B cell (primary cell): Measurements from ENCODE around the gene KLHDC7B. TPM values are rescaled to one million over a fixed set of nuclear protein-coding genes. Genes with fewer than 3 reads are reported as not detected.

Experiments used
- ATAC-seq: fragments of 200-7000 bp; cut with Tn5 transposase; one replicate; pipeline ENCODE4 v1.10.0; 2021; ENCODE audit warnings: low read depth, mild to moderate bottlenecking, moderate number of reproducible peaks, moderate library complexity
- CTCF ChIA-PET: fragments of 350-600 bp; sonication (Branson Sonifier 250); formaldehyde crosslinking; loops from one replicate; lab custom pipeline; 2021; ENCODE audit warnings: antibody characterized with exemption, inconsistent platforms; lab: Charles Lee
- POLR2A ChIA-PET: fragments of 350-600 bp; sonication (Branson Sonifier 250); formaldehyde crosslinking; loops from one replicate; lab custom pipeline; 2021; ENCODE audit warnings: antibody characterized with exemption; lab: Charles Lee
- DNase-seq: peaks from one replicate; pipeline ENCODE4 v3.0.0; 2013
- H2AFZ ChIP-seq: 2 replicates; pipeline ENCODE4 v1.6.1; 2012; ENCODE audit warnings: mild to moderate bottlenecking, low read depth, low read length; ENCODE audit not compliant: insufficient read depth, poor library complexity, severe bottlenecking
- H3K27ac ChIP-seq, 2 donors: 1 replicate in 1 of 2; 2 replicates in 1 of 2; pipeline ENCODE4 v1.5.1; 2012 to 2013; ENCODE audit warnings: low read length in 2 of 2, mild to moderate bottlenecking in 2 of 2, moderate library complexity in 1 of 2
- H3K27me3 ChIP-seq, 4 experiments: fragments of 200-600 bp in 1 of 4; sonication (generic) in 1 of 4; replicated peaks in 1 of 4; 1 replicate in 2 of 4; 2 replicates in 2 of 4; pipeline versions ENCODE4 v1.6.1 to v1.7.0; 2013 to 2016; ENCODE audit warnings: low read length in 3 of 4, mild to moderate bottlenecking in 2 of 4, mixed read lengths in 1 of 4, moderate library complexity in 1 of 4; ENCODE audit not compliant: insufficient read depth in 4 of 4, control insufficient read depth in 3 of 4; ENCODE audit errors: control extremely low read depth in 1 of 4
- H3K36me3 ChIP-seq, 2 experiments: replicated peaks in 1 of 2; 1 replicate in 1 of 2; 2 replicates in 1 of 2; pipeline versions ENCODE4 v1.6.1 to v1.7.1; 2013; ENCODE audit warnings: low read length in 1 of 2; ENCODE audit not compliant: insufficient read depth in 2 of 2, control insufficient read depth in 1 of 2; ENCODE audit errors: control extremely low read depth in 1 of 2, extremely low read depth in 1 of 2
- H3K4me1 ChIP-seq, 2 donors: fragments of 200-600 bp in 1 of 2; sonication (generic) in 1 of 2; 1 replicate in 1 of 2; 2 replicates in 1 of 2; pipeline versions ENCODE4 v1.5.1 to v1.6.1; 2013 to 2017; ENCODE audit warnings: low read length in 2 of 2; ENCODE audit not compliant: control insufficient read depth in 2 of 2, insufficient read depth in 2 of 2
- H3K4me2 ChIP-seq: replicated peaks from 2 replicates; pipeline ENCODE3; 2012; ENCODE audit warnings: mild to moderate bottlenecking, low read depth, low read length; ENCODE audit not compliant: poor library complexity, severe bottlenecking
- H3K4me3 ChIP-seq, 5 experiments: fragments of 200-600 bp in 1 of 5; sonication (generic) in 1 of 5; 1 replicate in 3 of 5; 2 replicates in 2 of 5; pipeline versions ENCODE4 v1.5.1 to v1.7.0; 2011 to 2016; ENCODE audit warnings: low read length in 4 of 5, mild to moderate bottlenecking in 4 of 5, low read depth in 2 of 5, control low read depth in 1 of 5, moderate library complexity in 1 of 5; ENCODE audit not compliant: insufficient read depth in 1 of 5; ENCODE audit errors: control extremely low read depth in 1 of 5, extremely low read depth in 1 of 5
- H3K79me2 ChIP-seq: fragments of 200-600 bp; sonication (generic); one replicate; pipeline ENCODE4 v1.6.0; 2016; ENCODE audit warnings: low read length; ENCODE audit not compliant: control insufficient read depth, insufficient read depth
- H3K9ac ChIP-seq: fragments of 200-600 bp; sonication (generic); 2 replicates; pipeline ENCODE4 v1.6.1; 2017; ENCODE audit warnings: mild to moderate bottlenecking, low read length, moderate library complexity
- H3K9me3 ChIP-seq, 3 donors: one replicate each; pipeline versions ENCODE4 v1.6.1 to v1.7.1; 2013; ENCODE audit warnings: low read length in 2 of 3; ENCODE audit not compliant: control insufficient read depth in 2 of 3, insufficient read depth in 1 of 3; ENCODE audit errors: control extremely low read depth in 1 of 3
- H4K20me1 ChIP-seq: 2 replicates; pipeline ENCODE4 v1.6.0; 2012; ENCODE audit warnings: mild to moderate bottlenecking, low read length; ENCODE audit not compliant: insufficient read depth, control insufficient read depth, poor library complexity, severe bottlenecking
- H3K27ac Mint-ChIP-seq: one replicate; pipeline ENCODE4 v1.8.0; 2021; ENCODE audit warnings: mixed read lengths
- H3K27me3 Mint-ChIP-seq: one replicate; pipeline ENCODE4 v1.8.0; 2021; ENCODE audit warnings: mixed read lengths
- H3K4me1 Mint-ChIP-seq: one replicate; pipeline ENCODE4 v1.8.0; 2021; ENCODE audit warnings: mixed read lengths
- H3K4me3 Mint-ChIP-seq: one replicate; pipeline ENCODE4 v1.8.0; 2021; ENCODE audit warnings: mixed read lengths
- H3K9me3 Mint-ChIP-seq: one replicate; pipeline ENCODE4 v1.8.0; 2022; ENCODE audit warnings: mixed read lengths; ENCODE audit not compliant: insufficient read depth
- EZH2 ChIP-seq: IDR thresholded peaks from 2 replicates; pipeline ENCODE4 v1.6.1; 2012; ENCODE audit warnings: borderline replicate concordance, low read depth, mild to moderate bottlenecking, moderate library complexity, low read length; ENCODE audit not compliant: insufficient read depth, poor library complexity, severe bottlenecking
- WGBS: methylation state at CpG from one replicate; pipeline ENCODE4 v1.1.5; 2013; ENCODE audit warnings: missing lambda C conversion rate; ENCODE audit not compliant: insufficient coverage; 5-methylcytosine and 5-hydroxymethylcytosine counted together
- intact Hi-C: fragments of 100-400 bp; cut with micrococcal nuclease; formaldehyde crosslinking; loops from one replicate; pipeline ENCODE4 v1.10.0; 2022
- polyA plus RNA-seq: library from polyadenylated mRNA; depleted of rRNA; stranded (reverse); fragments of >200 nt; gene quantifications from 2 replicates; pipeline ENCODE4 v1.2.3, GENCODE V29; 2012
- total RNA-seq, 2 donors: library from RNA; stranded (reverse); fragments of 120-200 nt in 1 of 2; gene quantifications; 1 replicate in 1 of 2; 2 replicates in 1 of 2; pipeline versions ENCODE4 v1.2.3 to v1.2.4, GENCODE V29; 2013 to 2022
- TF ChIP-seq, protein P1 (sequence below): fragments of 200-600 bp; IDR thresholded peaks from one replicate; pipeline ENCODE4 v1.8.0; 2022; ENCODE audit warnings: antibody characterized with exemption, mild to moderate bottlenecking

KLHDC7B gene
- total and polyA plus RNA-seq, 2 donors (not counting 1 experiment from before 2014, with no cell fraction given), result 1.8 to 6.2 TPM

DNA sequence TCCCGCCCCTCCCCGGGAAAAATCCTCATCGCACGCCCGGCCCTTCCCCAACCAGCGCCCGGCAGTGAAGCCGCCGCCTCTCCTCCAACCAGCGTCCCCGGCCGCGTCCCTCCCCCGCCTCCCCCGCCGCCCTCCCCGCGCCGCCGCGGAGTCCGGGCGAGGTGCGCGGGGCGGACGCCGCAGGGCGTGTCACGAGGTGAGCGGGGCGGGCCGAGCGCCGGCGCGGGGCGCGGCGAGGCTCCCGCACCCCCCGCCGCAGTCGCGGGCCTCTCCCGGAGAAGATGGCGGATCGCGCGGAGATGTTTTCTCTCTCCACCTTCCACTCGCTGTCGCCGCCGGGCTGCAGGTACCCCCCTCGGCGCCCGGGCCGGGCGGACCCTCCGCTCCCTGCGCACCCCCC is 54.8 kb downstream of the KLHDC7B start, which contains the start of gene MAPK8IP2:
TSS of gene MAPK8IP2 (plus strand) at position 256 of the 400 bp plus-strand sequence. CDS start at position 282, 26 bp downstream.
- DNase-seq (no peak), ATAC-seq (peak; percentile 28)
- H3K4me3 Mint-ChIP-seq, result peak within 1 kb of the TSS; percentile 81
- Histone ChIP-seq H2AFZ (no peak within 1 kb of the TSS), H3K4me2 (peak within 1 kb of the TSS; percentile 66), H3K9me3 (peaks cover 0 to 10% (median 0%) of the 10 kb centered on the region in 3 donors), H3K9ac (no peak within 1 kb of the TSS), H3K36me3 (no peaks in the 10 kb centered on the region), H3K4me3 (no peak within 1 kb of the TSS), H3K79me2 (no peaks in the 10 kb centered on the region), H3K27me3 (peaks cover 0 to 59% (median 26%) of the 10 kb centered on the region in 4 experiments), H3K27ac (no peak within 1 kb of the TSS), H4K20me1 (no peaks in the 10 kb centered on the region), H3K4me1 (peaks cover 7 to 9% of the 10 kb centered on the region in 2 donors)
- H3K9me3 Mint-ChIP-seq, result no peaks in the 10 kb centered on the region
- WGBS, result under 1% methylated on average over 56 of the region's 61 CpGs
- TF ChIP-seq, protein P1, sequence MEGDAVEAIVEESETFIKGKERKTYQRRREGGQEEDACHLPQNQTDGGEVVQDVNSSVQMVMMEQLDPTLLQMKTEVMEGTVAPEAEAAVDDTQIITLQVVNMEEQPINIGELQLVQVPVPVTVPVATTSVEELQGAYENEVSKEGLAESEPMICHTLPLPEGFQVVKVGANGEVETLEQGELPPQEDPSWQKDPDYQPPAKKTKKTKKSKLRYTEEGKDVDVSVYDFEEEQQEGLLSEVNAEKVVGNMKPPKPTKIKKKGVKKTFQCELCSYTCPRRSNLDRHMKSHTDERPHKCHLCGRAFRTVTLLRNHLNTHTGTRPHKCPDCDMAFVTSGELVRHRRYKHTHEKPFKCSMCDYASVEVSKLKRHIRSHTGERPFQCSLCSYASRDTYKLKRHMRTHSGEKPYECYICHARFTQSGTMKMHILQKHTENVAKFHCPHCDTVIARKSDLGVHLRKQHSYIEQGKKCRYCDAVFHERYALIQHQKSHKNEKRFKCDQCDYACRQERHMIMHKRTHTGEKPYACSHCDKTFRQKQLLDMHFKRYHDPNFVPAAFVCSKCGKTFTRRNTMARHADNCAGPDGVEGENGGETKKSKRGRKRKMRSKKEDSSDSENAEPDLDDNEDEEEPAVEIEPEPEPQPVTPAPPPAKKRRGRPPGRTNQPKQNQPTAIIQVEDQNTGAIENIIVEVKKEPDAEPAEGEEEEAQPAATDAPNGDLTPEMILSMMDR, result no peak
- TF ChIP-seq EZH2, result no peak
- CTCF ChIA-PET, result no interaction called here
- no peak within 1 kb of the TSS for H3K27ac Mint-ChIP-seq
- POLR2A ChIA-PET, result no interaction called here
- intact Hi-C loops, result no loop called here
- H3K4me1 Mint-ChIP-seq, result peaks cover 12% of the 10 kb centered on the region
- peaks cover 28% of the 10 kb centered on the region for H3K27me3 Mint-ChIP-seq

Other genes with a start within 250 kb of the KLHDC7B start
- gene PLXNB2, start 238.3 kb upstream of the KLHDC7B start, total RNA-seq, result 30.3 and 31.4 TPM in 2 replicates
- 5.2 and 5.9 TPM in 2 replicates for gene PLXNB2, start 238.3 kb upstream of the KLHDC7B start, polyA plus RNA-seq
- 10.3 and 10.6 TPM in 2 replicates for gene DENND6B, start 218.9 kb upstream of the KLHDC7B start, total RNA-seq
- gene DENND6B, start 218.9 kb upstream of the KLHDC7B start, polyA plus RNA-seq, result 2.8 and 3.6 TPM in 2 replicates
- 98.7 and 101 TPM in 2 replicates for gene PPP6R2, start 202.6 kb upstream of the KLHDC7B start, total RNA-seq
- gene PPP6R2, start 202.6 kb upstream of the KLHDC7B start, polyA plus RNA-seq, result 91.4 TPM in 2 replicates
- 254 TPM in 2 replicates for gene SBF1, start 70.9 kb upstream of the KLHDC7B start, total RNA-seq
- gene SBF1, start 70.9 kb upstream of the KLHDC7B start, polyA plus RNA-seq, result 110 and 123 TPM in 2 replicates
- gene ADM2, start 64.4 kb upstream of the KLHDC7B start, total RNA-seq, result 2.6 and 3.7 TPM in 2 replicates
- gene ADM2, start 64.4 kb upstream of the KLHDC7B start, polyA plus RNA-seq, result 0.67 and 0.74 TPM in 2 replicates
- not detected in 2 replicates for gene MIOX, start 59.0 kb upstream of the KLHDC7B start, total RNA-seq
- gene MIOX, start 59.0 kb upstream of the KLHDC7B start, polyA plus RNA-seq, result 0.12 and 0.88 TPM in 2 replicates
- 128 and 132 TPM in 2 replicates for gene LMF2, start 38.2 kb upstream of the KLHDC7B start, total RNA-seq
- 316 and 396 TPM in 2 replicates for gene LMF2, start 38.2 kb upstream of the KLHDC7B start, polyA plus RNA-seq
- 71.5 and 76.9 TPM in 2 replicates for gene NCAPH2, start 37.7 kb upstream of the KLHDC7B start, total RNA-seq
- gene NCAPH2, start 37.7 kb upstream of the KLHDC7B start, polyA plus RNA-seq, result 47.1 and 64.9 TPM in 2 replicates
- gene SCO2, start 20.3 kb upstream of the KLHDC7B start, total RNA-seq, result 1.1 TPM in 2 replicates
- gene SCO2, start 20.3 kb upstream of the KLHDC7B start, polyA plus RNA-seq, result 14.2 and 15.4 TPM in 2 replicates
- 45.1 and 47.7 TPM in 2 replicates for gene TYMP, start 15.9 kb upstream of the KLHDC7B start, total RNA-seq
- gene TYMP, start 15.9 kb upstream of the KLHDC7B start, polyA plus RNA-seq, result 43.6 and 45.8 TPM in 2 replicates
- gene SYCE3, start 17.0 kb downstream of the KLHDC7B start, total RNA-seq, result not detected in 2 replicates
- gene SYCE3, start 17.0 kb downstream of the KLHDC7B start, polyA plus RNA-seq, result not detected in 2 replicates
- 55.0 and 59.8 TPM in 2 replicates for gene CPT1B, start 32.5 kb downstream of the KLHDC7B start, total RNA-seq
- gene CPT1B, start 32.5 kb downstream of the KLHDC7B start, polyA plus RNA-seq, result 109 and 142 TPM in 2 replicates
- gene CHKB, start 37.0 kb downstream of the KLHDC7B start, total RNA-seq, result 238 and 239 TPM in 2 replicates
- gene CHKB, start 37.0 kb downstream of the KLHDC7B start, polyA plus RNA-seq, result 309 and 350 TPM in 2 replicates
- gene MAPK8IP2, start 54.9 kb downstream of the KLHDC7B start, total RNA-seq, result 0.39 and 0.44 TPM in 2 replicates
- 0.19 and 0.36 TPM in 2 replicates for gene MAPK8IP2, start 54.9 kb downstream of the KLHDC7B start, polyA plus RNA-seq
- 77.1 and 82.0 TPM in 2 replicates for gene ARSA, start 82.3 kb downstream of the KLHDC7B start, total RNA-seq
- 118 and 128 TPM in 2 replicates for gene ARSA, start 82.3 kb downstream of the KLHDC7B start, polyA plus RNA-seq
- not detected in 2 replicates for gene SHANK3, start 126.9 kb downstream of the KLHDC7B start, total RNA-seq
- gene SHANK3, start 126.9 kb downstream of the KLHDC7B start, polyA plus RNA-seq, result 0.01 TPM in 1 of 2 replicates, not detected in the other
- gene ACR, start 192.3 kb downstream of the KLHDC7B start, total RNA-seq, result not detected in 2 replicates
- gene ACR, start 192.3 kb downstream of the KLHDC7B start, polyA plus RNA-seq, result not detected in 2 replicates
- 99.0 and 103 TPM in 2 replicates for gene RABL2B, start 237.7 kb downstream of the KLHDC7B start, total RNA-seq
- 93.1 and 131 TPM in 2 replicates for gene RABL2B, start 237.7 kb downstream of the KLHDC7B start, polyA plus RNA-seq